ENCODE results near the gene COX19. TPM values are rescaled to one million over a fixed set of nuclear protein-coding genes. Genes with fewer than 3 reads are reported as not detected.

The COX19 gene
- total and polyA plus RNA-seq, 12 donors, result 3.7 to 9.1 (median 6.1) TPM

DNA sequence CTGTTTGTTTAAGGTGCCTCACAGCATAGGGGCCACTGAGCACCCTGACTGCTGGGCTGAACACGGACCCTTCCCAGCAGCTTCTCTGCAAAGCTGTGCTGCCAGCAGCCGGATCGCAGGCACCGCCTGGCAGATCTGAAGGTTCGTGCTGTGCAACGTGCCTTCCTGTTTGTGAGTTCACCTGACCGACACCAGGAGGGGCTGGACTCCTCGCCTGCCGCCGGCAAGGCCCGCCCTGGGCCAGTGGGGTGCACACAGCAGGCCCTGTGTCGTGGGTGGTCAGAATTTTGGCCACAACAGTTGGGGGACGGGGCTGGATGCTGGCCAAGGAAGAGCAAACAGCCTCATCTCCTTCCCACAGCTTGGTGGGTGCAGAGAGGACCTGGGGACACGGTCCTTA, 20.2 kb upstream of the COX19 start:
- DNase-seq, result no peak
- H3K4me1 ChIP-seq, result peaks cover 0 to 21% (median 11%) of the 10 kb centered on the region in 9 donors
- no peak overlapping the region for H3K27ac ChIP-seq
- H3K36me3 ChIP-seq, result peaks cover 0 to 44% (median 12%) of the 10 kb centered on the region in 9 donors
- H3K9me3 ChIP-seq, result no peaks in the 10 kb centered on the region
- no peak overlapping the region for H3K4me3 ChIP-seq
- H3K27me3 ChIP-seq, result no peaks in the 10 kb centered on the region
- TF ChIP-seq, protein P1, sequence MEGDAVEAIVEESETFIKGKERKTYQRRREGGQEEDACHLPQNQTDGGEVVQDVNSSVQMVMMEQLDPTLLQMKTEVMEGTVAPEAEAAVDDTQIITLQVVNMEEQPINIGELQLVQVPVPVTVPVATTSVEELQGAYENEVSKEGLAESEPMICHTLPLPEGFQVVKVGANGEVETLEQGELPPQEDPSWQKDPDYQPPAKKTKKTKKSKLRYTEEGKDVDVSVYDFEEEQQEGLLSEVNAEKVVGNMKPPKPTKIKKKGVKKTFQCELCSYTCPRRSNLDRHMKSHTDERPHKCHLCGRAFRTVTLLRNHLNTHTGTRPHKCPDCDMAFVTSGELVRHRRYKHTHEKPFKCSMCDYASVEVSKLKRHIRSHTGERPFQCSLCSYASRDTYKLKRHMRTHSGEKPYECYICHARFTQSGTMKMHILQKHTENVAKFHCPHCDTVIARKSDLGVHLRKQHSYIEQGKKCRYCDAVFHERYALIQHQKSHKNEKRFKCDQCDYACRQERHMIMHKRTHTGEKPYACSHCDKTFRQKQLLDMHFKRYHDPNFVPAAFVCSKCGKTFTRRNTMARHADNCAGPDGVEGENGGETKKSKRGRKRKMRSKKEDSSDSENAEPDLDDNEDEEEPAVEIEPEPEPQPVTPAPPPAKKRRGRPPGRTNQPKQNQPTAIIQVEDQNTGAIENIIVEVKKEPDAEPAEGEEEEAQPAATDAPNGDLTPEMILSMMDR (IDR thresholded peaks at IDR 0.05), result no peak
- WGBS, 2 donors, result 89 to 93% methylated on average over 14 of the region's 14 CpGs
- intact Hi-C loops (cut with DNase I), result loop anchor here in 8 of 10 donors (10.0 kb wide), 4 partner anchors 139 to 179 kb away; partner anchors contain the start of gene ZFAND2A (in 1 of the 8)
- no peak for ATAC-seq

DNA sequence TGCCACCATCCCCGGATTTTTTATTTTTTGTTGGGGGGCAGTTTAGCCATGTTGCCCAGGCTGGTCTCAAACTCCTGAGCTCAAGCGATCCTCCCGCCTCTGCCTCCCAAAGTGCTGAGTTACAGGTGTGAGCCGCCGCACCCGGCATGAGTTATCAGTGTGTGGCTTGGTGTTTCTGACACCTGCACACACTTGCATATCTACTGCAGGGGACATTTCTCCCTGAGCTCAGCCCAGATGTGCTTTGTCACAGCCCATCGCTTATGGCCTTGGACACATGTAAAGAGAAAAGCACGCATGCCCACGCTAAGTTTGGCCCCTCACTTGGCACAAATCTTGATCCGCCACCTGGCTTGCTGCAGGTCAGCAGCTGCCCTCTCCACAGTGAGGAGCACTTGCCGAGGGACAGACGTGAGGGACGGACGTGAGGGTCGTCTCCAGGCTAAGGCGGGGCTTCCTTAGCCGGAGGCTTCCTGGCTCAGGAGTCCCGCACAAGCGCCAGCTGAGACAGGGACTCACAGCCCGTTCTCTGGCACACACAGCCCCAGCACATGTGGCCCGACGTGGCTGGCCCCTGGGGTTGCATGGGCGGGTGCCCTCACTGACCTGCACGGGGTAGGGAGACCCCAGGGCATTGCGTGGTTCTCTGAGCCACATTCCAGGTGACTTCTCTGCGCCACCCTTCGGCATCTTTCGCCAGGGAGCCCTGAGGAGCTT, 19.4 kb upstream of the COX19 start:
- no peaks in the 10 kb centered on the region for H3K27me3 ChIP-seq
- peaks cover 0 to 21% (median 11%) of the 10 kb centered on the region in 9 donors for H3K4me1 ChIP-seq
- intact Hi-C loops (cut with DNase I), result loop anchor here in 8 of 10 donors (5.0 to 10.0 kb wide), 5 partner anchors 140 to 180 kb away; partner anchors contain the start of gene ZFAND2A (in 1 of the 8)
- 74 to 77% methylated on average over 28 of the region's 28 CpGs for WGBS, 2 donors
- H3K27ac ChIP-seq, result no peak overlapping the region
- TF ChIP-seq, protein P1 (IDR thresholded peaks at IDR 0.05), result no peak
- no peak for DNase-seq
- H3K9me3 ChIP-seq, result no peaks in the 10 kb centered on the region
- H3K36me3 ChIP-seq, result peaks cover 0 to 42% (median 10%) of the 10 kb centered on the region in 9 donors
- H3K4me3 ChIP-seq, result no peak overlapping the region
- ATAC-seq, result no peak

DNA sequence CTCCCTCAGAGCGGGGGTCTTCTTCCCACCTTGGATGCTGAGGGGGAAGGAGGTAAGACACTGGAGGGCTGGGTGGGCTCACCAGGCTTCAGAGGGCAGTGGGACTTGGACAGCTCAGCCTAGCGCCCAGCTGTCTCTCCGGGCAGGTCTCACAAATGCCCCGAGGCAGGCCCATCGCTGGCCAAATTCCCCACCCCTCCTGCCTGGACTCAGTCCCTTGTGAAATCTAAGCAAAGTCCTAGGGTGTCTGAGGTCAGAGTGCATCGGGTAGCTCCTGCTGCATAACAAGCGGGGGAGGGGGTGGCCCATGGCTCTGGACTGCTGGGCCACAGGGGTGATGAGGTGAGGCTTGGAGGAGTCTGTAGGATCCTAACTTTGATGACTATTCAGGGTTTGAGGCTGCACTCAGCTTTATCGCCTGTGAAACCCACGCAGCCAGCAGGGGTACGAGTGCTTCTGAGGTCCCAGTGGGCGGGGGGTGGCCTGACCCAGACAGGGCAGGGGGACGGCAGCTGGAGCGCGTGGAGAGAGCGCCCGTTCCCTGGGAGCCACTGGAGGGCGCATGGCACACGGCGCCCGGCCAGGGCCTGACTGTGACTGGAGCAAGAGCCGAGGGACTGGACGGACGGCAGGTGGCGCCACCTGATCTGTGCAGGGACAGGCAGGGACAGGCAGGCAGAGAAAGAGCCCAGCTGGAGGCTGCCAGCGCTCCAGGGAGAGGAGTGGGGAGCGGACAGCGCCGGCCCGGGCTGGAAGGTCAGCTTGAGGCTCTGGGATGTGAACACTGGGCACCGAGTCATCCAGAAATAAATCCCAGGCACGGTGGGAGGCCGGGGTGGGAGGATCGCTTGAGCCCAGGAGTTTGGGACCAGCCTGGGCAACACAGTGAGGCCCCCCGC, 17.6 kb upstream of the COX19 start:
- Histone ChIP-seq H3K4me3 (no peak overlapping the region), H3K9me3 (no peaks in the 10 kb centered on the region), H3K27me3 (peaks cover 0 to 14% (median 11%) of the 10 kb centered on the region in 7 donors), H3K4me1 (peaks cover 0 to 30% (median 17%) of the 10 kb centered on the region in 9 donors), H3K27ac (no peak overlapping the region), H3K36me3 (peaks cover 0 to 24% (median 0%) of the 10 kb centered on the region in 9 donors)
- DNase-seq (peak; percentile 97 to 99), ATAC-seq (peak; percentile 92 to 98 (median 96))
- TF ChIP-seq, protein P1 (IDR thresholded peaks at IDR 0.05), result peak in 8 of 9 donors; percentile 99 to 100 (median 99)
- WGBS, 2 donors, result 22% methylated on average over 34 of the region's 34 CpGs
- intact Hi-C loops (cut with DNase I), result loop anchor here (1.0 to 10.0 kb wide), 7 partner anchors 72 to 182 kb away; partner anchors contain the start of gene ZFAND2A (in 1 of the 10)
